K562 (cell line): ENCODE measurements around the gene SRGAP3. TPM values are rescaled to one million over a fixed set of nuclear protein-coding genes. Genes with fewer than 3 reads are reported as not detected.

ENCODE experiments used
- ATAC-seq: fragments of 200-7000 bp; cut with Tn5 transposase; 3 replicates; pipeline ENCODE4 v1.9.1; 2020; ENCODE audit warnings: moderate library complexity
- BruUV-seq: library from RNA; stranded (reverse); fragments of 400-500 nt; replicated peaks from 2 replicates; lab custom pipeline; 2021; lab: Mats Ljungman, UMichigan
- CTCF ChIA-PET: fragments of 300-600 bp; formaldehyde crosslinking; extraction: SDS; loops from one replicate; lab custom pipeline; 2021; ENCODE audit warnings: low intra/inter-chr PET ratio; lab: Yijun Ruan, JAX
- POLR2A ChIA-PET: fragments of 300-600, 350-650 bp; sonication (Branson Sonifier 250); formaldehyde crosslinking; extraction: SDS; loops from one replicate; lab custom pipeline; 2021; ENCODE audit warnings: antibody characterized with exemption, inconsistent platforms; lab: Yijun Ruan, JAX
- DNase-seq, 4 experiments: peaks; one replicate each; pipeline versions ENCODE4 v3.0.0 to v3.0.0-alpha.2; 2011 to 2018; ENCODE audit warnings: low spot score in 3 of 4, mixed read lengths in 3 of 4; ENCODE audit errors: extremely low read depth in 1 of 4
- FAIRE-seq: peaks from 2 replicates; lab custom pipeline; 2011; peaks lifted over from hg19 to GRCh38; lab: Jason Lieb, UNC
- H2AFZ ChIP-seq: 2 replicates; pipeline ENCODE4 v1.6.0; 2011; ENCODE audit warnings: low read depth, low read length, control low read depth, inconsistent platforms
- H3K27ac ChIP-seq: fragments of 200-600 bp; 3 replicates; pipeline ENCODE4 v1.8.0; 2011; ENCODE audit warnings: low read depth, mild to moderate bottlenecking, control low read depth, inconsistent platforms, low read length, moderate library complexity, mixed read lengths; ENCODE audit errors: extremely low read depth
- H3K27me3 ChIP-seq, 2 experiments: fragments of 300-600 bp in 1 of 2; 2 replicates in 1 of 2; 3 replicates in 1 of 2; pipeline versions ENCODE4 v1.6.0 to v1.8.0; 2011; ENCODE audit warnings: inconsistent platforms in 2 of 2, low read length in 2 of 2, mild to moderate bottlenecking in 1 of 2, mixed read lengths in 1 of 2, moderate library complexity in 1 of 2; ENCODE audit not compliant: control insufficient read depth in 2 of 2, insufficient read depth in 2 of 2
- H3K36me3 ChIP-seq: fragments of 300-600 bp; 3 replicates; pipeline ENCODE4 v1.8.0; 2011; ENCODE audit warnings: mild to moderate bottlenecking, low read length, inconsistent platforms; ENCODE audit not compliant: control insufficient read depth, insufficient read depth
- H3K4me1 ChIP-seq, 2 experiments: fragments of 200-600 bp in 1 of 2; replicated peaks in 1 of 2; 2 replicates in 1 of 2; 3 replicates in 1 of 2; pipeline versions ENCODE4 v1.5.1 to v1.8.0; 2011; ENCODE audit warnings: inconsistent platforms in 2 of 2, low read length in 2 of 2, mild to moderate bottlenecking in 1 of 2, mixed read lengths in 1 of 2, moderate library complexity in 1 of 2; ENCODE audit not compliant: control insufficient read depth in 2 of 2, insufficient read depth in 2 of 2
- H3K4me2 ChIP-seq: 2 replicates; pipeline ENCODE4 v1.6.1; 2011; ENCODE audit warnings: low read length, control low read depth, inconsistent platforms, mixed read lengths; ENCODE audit not compliant: insufficient read depth
- H3K4me3 ChIP-seq: fragments of 200-600 bp; sonication (generic), shearing (Covaris generic); 2 replicates; pipeline ENCODE4 v1.5.1; 2016; ENCODE audit warnings: control low read depth, inconsistent platforms
- H3K79me2 ChIP-seq: fragments of 200-600 bp; 3 replicates; pipeline ENCODE4 v1.8.0; 2011; ENCODE audit warnings: low read length, inconsistent platforms; ENCODE audit not compliant: control insufficient read depth, insufficient read depth
- H3K9ac ChIP-seq, 2 experiments: 2 replicates each; pipeline versions ENCODE4 v1.6.0 to v1.6.1; 2011; ENCODE audit warnings: low read depth in 2 of 2, low read length in 2 of 2, control low read depth in 1 of 2, inconsistent platforms in 1 of 2, mild to moderate bottlenecking in 1 of 2, mixed read lengths in 1 of 2; ENCODE audit not compliant: insufficient read depth in 1 of 2
- H3K9me1 ChIP-seq: one replicate; pipeline ENCODE4 v1.6.0; 2011; ENCODE audit warnings: inconsistent platforms, mild to moderate bottlenecking, low read length, moderate library complexity; ENCODE audit not compliant: control insufficient read depth, insufficient read depth
- H3K9me3 ChIP-seq: replicated peaks from 2 replicates; pipeline ENCODE4 v1.5.1; 2011; ENCODE audit warnings: low read depth, low read length, inconsistent platforms; ENCODE audit not compliant: control insufficient read depth, insufficient read depth
- H4K20me1 ChIP-seq: replicated peaks from 2 replicates; pipeline ENCODE4 v1.6.1; 2011; ENCODE audit warnings: low read length, inconsistent platforms, mixed read lengths; ENCODE audit not compliant: control insufficient read depth, insufficient read depth
- BHLHE40 ChIP-seq: IDR thresholded peaks from 2 replicates; pipeline ENCODE4 v1.6.1; 2011; ENCODE audit warnings: low read length, improper control_type of control experiment
- CBFA2T3 ChIP-seq: fragments of 450-650 bp; IDR thresholded peaks from 2 replicates; pipeline ENCODE4 v1.6.1; 2017
- CREB5 ChIP-seq: fragments of 250-450 bp; sonication (Bioruptor Pico); IDR thresholded peaks from 2 replicates; pipeline ENCODE4 v1.5.0; 2020; ENCODE audit warnings: mild to moderate bottlenecking
- DNMT1 ChIP-seq: fragments of 450-650 bp; IDR thresholded peaks from 2 replicates; pipeline ENCODE4 v1.6.1; 2016; ENCODE audit warnings: antibody characterized with exemption, mild to moderate bottlenecking
- ELF1 ChIP-seq: fragments of 200-800 bp; sonication (Bioruptor generic); IDR thresholded peaks from 2 replicates; pipeline ENCODE4 v1.6.1; 2016; ENCODE audit warnings: missing genetic modification characterization, missing compliant biosample characterization
- FOXA3 ChIP-seq, 2 experiments: fragments of 450-650 bp in 1 of 2; sonication (generic) in 1 of 2; formaldehyde crosslinking; IDR thresholded peaks in 1 of 2; conservative IDR thresholded peaks in 1 of 2; 2 replicates each; pipeline versions ENCODE4 v1.4.0 to v1.8.0; 2020 to 2022; ENCODE audit warnings: mild to moderate bottlenecking in 2 of 2, missing genetic modification reagents in 1 of 2
- KLF16 ChIP-seq: IDR thresholded peaks from 2 replicates; pipeline ENCODE4 v1.6.1; 2016; ENCODE audit warnings: antibody characterized with exemption
- MCM3 ChIP-seq: fragments of 450-650 bp; IDR thresholded peaks from 2 replicates; pipeline ENCODE4 v1.6.1; 2016
- MCM7 ChIP-seq, 2 experiments: fragments of 450-650 bp; IDR thresholded peaks; 2 replicates each; pipeline ENCODE4 v1.6.1; 2016 to 2018
- MEIS2 ChIP-seq: fragments of 450-650 bp; IDR thresholded peaks from 2 replicates; pipeline ENCODE4 v1.6.1; 2014; ENCODE audit warnings: mild to moderate bottlenecking; ENCODE audit not compliant: partially characterized antibody
- PBX2 ChIP-seq, 2 experiments: IDR thresholded peaks in 1 of 2; conservative IDR thresholded peaks in 1 of 2; 2 replicates each; pipeline ENCODE4 v1.6.1; 2016; ENCODE audit warnings: low read depth in 2 of 2, mild to moderate bottlenecking in 1 of 2, missing compliant biosample characterization in 1 of 2, missing genetic modification characterization in 1 of 2, moderate library complexity in 1 of 2
- PHF8 ChIP-seq: fragments of 200-600 bp; sonication (generic); IDR thresholded peaks from 2 replicates; pipeline ENCODE4 v1.6.1; 2012; ENCODE audit warnings: mixed run types, mild to moderate bottlenecking, inconsistent platforms, low read length, moderate library complexity, borderline replicate concordance
- SAP30 ChIP-seq: fragments of 200-600 bp; sonication (generic); IDR thresholded peaks from 2 replicates; pipeline ENCODE4 v1.6.1; 2012; ENCODE audit warnings: borderline replicate concordance, low read depth, mild to moderate bottlenecking, moderate library complexity, low read length, control low read depth, inconsistent platforms; ENCODE audit not compliant: insufficient read depth, poor library complexity, severe bottlenecking
- SIRT6 ChIP-seq: IDR thresholded peaks from one replicate; pipeline ENCODE4 v1.6.1; 2012; ENCODE audit warnings: low read depth, mild to moderate bottlenecking, control low read depth, inconsistent platforms, low read length, moderate library complexity
- SMC3 ChIP-seq: conservative IDR thresholded peaks from 2 replicates; pipeline ENCODE4 v1.6.1; 2011; ENCODE audit warnings: low read depth, low read length, improper control_type of control experiment; ENCODE audit not compliant: insufficient read depth
- WGBS: fragments of 100-300 bp; shearing (Covaris generic); methylation state at CpG from one replicate; pipeline ENCODE4 v1.1.6; 2016; ENCODE audit warnings: low coverage, mixed read lengths; ENCODE audit not compliant: insufficient coverage; ENCODE audit errors: missing lambda C conversion rate; 5-methylcytosine and 5-hydroxymethylcytosine counted together
- in situ Hi-C: fragments of 300-500 bp; cut with MboI; formaldehyde crosslinking; loops from 4 replicates; pipeline ENCODE4 v1.15.0; 2018; ENCODE audit warnings: inconsistent platforms, mixed read lengths
- intact Hi-C: fragments of 100-400 bp; cut with micrococcal nuclease; formaldehyde crosslinking; loops from 2 replicates; pipeline ENCODE4 v1.14.2; 2022
- polyA plus RNA-seq, 8 experiments: library from polyadenylated mRNA; depleted of rRNA in 4 of 8; stranded (reverse) in 5 of 8; unstranded in 3 of 8; fragments of >200 nt; fragmentation: Nextera tagmentation in 2 of 8; fragmentation: Illumina TruSeq in 1 of 8; extraction: Ambion mirVana in 2 of 8; extraction: Trizol in 1 of 8; gene quantifications; 2 replicates each; pipeline versions ENCODE4 v1.2.1 to v1.2.3, GENCODE V29; 2011 to 2014; ENCODE audit warnings: inconsistent platforms in 1 of 8, missing spikeins in 1 of 8
- total RNA-seq, 7 experiments: library from RNA; depleted of rRNA in 6 of 7; stranded (reverse); fragments of >200 nt in 6 of 7; fragmentation: Illumina TruSeq in 2 of 7; extraction: Trizol in 2 of 7; gene quantifications; 2 replicates each; pipeline versions ENCODE4 v1.2.1 to v1.2.3, GENCODE V29; 2011 to 2021; ENCODE audit warnings: low replicate concordance in 1 of 7

SRGAP3 gene
- total and polyA plus RNA-seq, 9 of the 15 experiments (the other 6 are each of a cell fraction or from before 2014, with no cell fraction given): 0.11 to 0.85 (median 0.35) TPM; not detected in 2

GRCh38 chr3:9047452-9048346, 201.7 kb downstream of the SRGAP3 start (continued):
- TF ChIP-seq FOXA3 (CRISPR knock-in tag; conservative IDR thresholded peaks at IDR 0.05 in 1 of 2, IDR thresholded peaks at IDR 0.05 in 1 of 2): no peak
- TF ChIP-seq MCM3: no peak
- no peak for TF ChIP-seq DNMT1
- no peak for TF ChIP-seq BHLHE40

GRCh38 chr3:9045371-9045770, 204.1 kb downstream of the SRGAP3 start:
- no peaks in the 10 kb centered on the region for H3K4me1 ChIP-seq
- intact Hi-C loops (no loop called here), in situ Hi-C loops (no loop called here)
- ATAC-seq (no peak), FAIRE-seq (no peak), DNase-seq (no peak)
- H3K9ac ChIP-seq: no peak overlapping the region
- no peaks in the 10 kb centered on the region for H3K9me3 ChIP-seq
- BruUV-seq: no TSS peak
- no peak overlapping the region for H3K4me3 ChIP-seq
- no peaks in the 10 kb centered on the region for H3K36me3 ChIP-seq
- ChIA-PET CTCF (no interaction called here), POLR2A (interaction anchor here (0.6 to 0.7 kb wide), 2 partner anchors 33 to 276 kb away, joined by 3 read pairs; no protein-coding TSS in a partner anchor)
- no peaks in the 10 kb centered on the region for H3K79me2 ChIP-seq
- WGBS: 0% methylated on average over 7 of the region's 7 CpGs
- peaks cover 31 to 43% of the 10 kb centered on the region in 2 experiments for H3K27me3 ChIP-seq
- no peaks in the 10 kb centered on the region for H3K9me1 ChIP-seq
- no peak overlapping the region for H3K4me2 ChIP-seq
- no peak overlapping the region for H3K27ac ChIP-seq
- H4K20me1 ChIP-seq: no peaks in the 10 kb centered on the region
- H2AFZ ChIP-seq: no peak overlapping the region
- TF ChIP-seq SMC3 (no peak), SIRT6 (no peak), PBX2 (CRISPR knock-in tag; IDR thresholded peaks at IDR 0.05; ENCODE audit: low read depth) (no peak), PBX2 (tag; conservative IDR thresholded peaks at IDR 0.05; ENCODE audit: low read depth) (peak; percentile 74), KLF16 (no peak), PHF8 (no peak), ELF1 (tag) (no peak), SAP30 (no peak), CREB5 (CRISPR knock-in tag) (no peak), MEIS2 (peak; percentile 46), MCM7 (IDR thresholded peaks at IDR 0.05) (no peak), CBFA2T3 (0 out of 2 replicates have a peak, but pooled peaks have one; percentile 11)
